Memory B cell (primary cell): ENCODE measurements around the gene NEK6.

Experiments
- ATAC-seq: fragments of 150-1000 bp; cut with Tn5 transposase; 2 replicates; pipeline ENCODE4 v1.10.0; 2021; ENCODE audit warnings: low read depth, mild to moderate bottlenecking, moderate library complexity
- DNase-seq, 2 donors: peaks; one replicate each; pipeline ENCODE4 v3.0.0; 2022; ENCODE audit warnings: low spot score in 2 of 2
- H3K27ac Mint-ChIP-seq: one replicate; pipeline ENCODE4 v1.8.0; 2022; ENCODE audit warnings: mild to moderate bottlenecking, moderate library complexity, mixed read lengths
- H3K27me3 Mint-ChIP-seq: one replicate; pipeline ENCODE4 v1.8.0; 2022; ENCODE audit warnings: mixed read lengths
- H3K36me3 Mint-ChIP-seq: one replicate; pipeline ENCODE4 v1.8.0; 2022; ENCODE audit warnings: mild to moderate bottlenecking, mixed read lengths
- H3K4me1 Mint-ChIP-seq: one replicate; pipeline ENCODE4 v1.8.0; 2022; ENCODE audit warnings: mixed read lengths
- H3K4me3 Mint-ChIP-seq: one replicate; pipeline ENCODE4 v1.8.0; 2022; ENCODE audit warnings: mild to moderate bottlenecking, moderate library complexity, mixed read lengths
- H3K9me3 Mint-ChIP-seq: one replicate; pipeline ENCODE4 v1.8.0; 2022; ENCODE audit warnings: mixed read lengths

Gene NEK6

GRCh38 chr9:124350494-124351263 lies 92.9 kb downstream of the NEK6 start:
- Mint-ChIP-seq H3K4me3 (no peak overlapping the region), H3K27me3 (no peaks in the 10 kb centered on the region), H3K4me1 (peaks cover 2% of the 10 kb centered on the region), H3K36me3 (peaks cover 22% of the 10 kb centered on the region), H3K27ac (peak overlapping the region; percentile 70), H3K9me3 (no peaks in the 10 kb centered on the region)
- DNase-seq (no peak), ATAC-seq (no peak)

GRCh38 chr9:124351672-124352468 lies 94.1 kb downstream of the NEK6 start:
- DNase-seq (no peak), ATAC-seq (no peak)
- H3K9me3 Mint-ChIP-seq: no peaks in the 10 kb centered on the region
- no peak overlapping the region for H3K27ac Mint-ChIP-seq
- peaks cover 24% of the 10 kb centered on the region for H3K36me3 Mint-ChIP-seq
- no peaks in the 10 kb centered on the region for H3K27me3 Mint-ChIP-seq
- H3K4me3 Mint-ChIP-seq: no peak overlapping the region
- peaks cover 2% of the 10 kb centered on the region for H3K4me1 Mint-ChIP-seq

GRCh38 chr9:124352616-124353015 lies 94.9 kb downstream of the NEK6 start:
- no peak overlapping the region for H3K27ac Mint-ChIP-seq

GRCh38 chr9:124353166-124353768 lies 95.5 kb downstream of the NEK6 start:
- Mint-ChIP-seq H3K4me3 (no peak overlapping the region), H3K4me1 (peaks cover 6% of the 10 kb centered on the region), H3K27me3 (no peaks in the 10 kb centered on the region), H3K27ac (peak overlapping the region; percentile 70), H3K36me3 (peaks cover 22% of the 10 kb centered on the region), H3K9me3 (no peaks in the 10 kb centered on the region)
- no peak for ATAC-seq
- no peak for DNase-seq

More at GRCh38 chr9:124352616-124353015, 94.9 kb downstream of the NEK6 start:
- ATAC-seq: no peak
- no peaks in the 10 kb centered on the region for H3K27me3 Mint-ChIP-seq
- H3K4me1 Mint-ChIP-seq: peaks cover 4% of the 10 kb centered on the region
- H3K9me3 Mint-ChIP-seq: no peaks in the 10 kb centered on the region
- H3K36me3 Mint-ChIP-seq: peaks cover 22% of the 10 kb centered on the region
- no peak for DNase-seq
- H3K4me3 Mint-ChIP-seq: no peak overlapping the region

GRCh38 chr9:124353811-124354274 lies 96.1 kb downstream of the NEK6 start:
- peak overlapping the region; percentile 70 for H3K27ac Mint-ChIP-seq
- H3K27me3 Mint-ChIP-seq: no peaks in the 10 kb centered on the region
- H3K4me1 Mint-ChIP-seq: peaks cover 9% of the 10 kb centered on the region
- peaks cover 20% of the 10 kb centered on the region for H3K36me3 Mint-ChIP-seq
- no peaks in the 10 kb centered on the region for H3K9me3 Mint-ChIP-seq
- no peak overlapping the region for H3K4me3 Mint-ChIP-seq
- DNase-seq (no peak), ATAC-seq (no peak)

GRCh38 chr9:124354346-124355038 lies 96.7 kb downstream of the NEK6 start:
- peaks cover 9% of the 10 kb centered on the region for H3K4me1 Mint-ChIP-seq
- peaks cover 19% of the 10 kb centered on the region for H3K36me3 Mint-ChIP-seq

GRCh38 chr9:124355039-124355940 lies 97.5 kb downstream of the NEK6 start:
- H3K27ac Mint-ChIP-seq: peak overlapping the region; percentile 50
- peaks cover 12% of the 10 kb centered on the region for H3K4me1 Mint-ChIP-seq
- no peaks in the 10 kb centered on the region for H3K27me3 Mint-ChIP-seq
- no peak overlapping the region for H3K4me3 Mint-ChIP-seq
- no peaks in the 10 kb centered on the region for H3K9me3 Mint-ChIP-seq
- ATAC-seq (no peak), DNase-seq (no peak)
- H3K36me3 Mint-ChIP-seq: peaks cover 21% of the 10 kb centered on the region

More at GRCh38 chr9:124354346-124355038, 96.7 kb downstream of the NEK6 start:
- no peaks in the 10 kb centered on the region for H3K27me3 Mint-ChIP-seq
- ATAC-seq (no peak), DNase-seq (no peak)
- H3K9me3 Mint-ChIP-seq: no peaks in the 10 kb centered on the region
- peak overlapping the region; percentile 70 for H3K27ac Mint-ChIP-seq
- no peak overlapping the region for H3K4me3 Mint-ChIP-seq

GRCh38 chr9:124355941-124356744 lies 98.4 kb downstream of the NEK6 start:
- H3K4me3 Mint-ChIP-seq: no peak overlapping the region
- peaks cover 18% of the 10 kb centered on the region for H3K36me3 Mint-ChIP-seq
- ATAC-seq (no peak), DNase-seq (no peak)
- H3K4me1 Mint-ChIP-seq: peaks cover 13% of the 10 kb centered on the region
- H3K9me3 Mint-ChIP-seq: no peaks in the 10 kb centered on the region
- H3K27ac Mint-ChIP-seq: peak overlapping the region; percentile 50
- H3K27me3 Mint-ChIP-seq: no peaks in the 10 kb centered on the region

- peaks cover 13% of the 10 kb centered on the region for H3K4me1 Mint-ChIP-seq
- no peaks in the 10 kb centered on the region for H3K9me3 Mint-ChIP-seq
- DNase-seq (no peak), ATAC-seq (no peak)
- H3K27ac Mint-ChIP-seq: peak overlapping the region; percentile 75
- no peak overlapping the region for H3K4me3 Mint-ChIP-seq
- H3K27me3 Mint-ChIP-seq: no peaks in the 10 kb centered on the region
- H3K36me3 Mint-ChIP-seq: peaks cover 12% of the 10 kb centered on the region
Measured at GRCh38 chr9:124356745-124357390, 99.1 kb downstream of the NEK6 start.

GRCh38 chr9:124357721-124358361 lies 100.1 kb downstream of the NEK6 start:
- DNase-seq: no peak
- Mint-ChIP-seq H3K36me3 (peaks cover 9% of the 10 kb centered on the region), H3K27ac (peak overlapping the region; percentile 75), H3K4me3 (no peak overlapping the region), H3K27me3 (no peaks in the 10 kb centered on the region), H3K9me3 (no peaks in the 10 kb centered on the region), H3K4me1 (peaks cover 13% of the 10 kb centered on the region)
- no peak for ATAC-seq

- DNase-seq (no peak), ATAC-seq (no peak)
- H3K4me1 Mint-ChIP-seq: peaks cover 13% of the 10 kb centered on the region
- peaks cover 8% of the 10 kb centered on the region for H3K36me3 Mint-ChIP-seq
- peak overlapping the region; percentile 75 for H3K27ac Mint-ChIP-seq
- H3K27me3 Mint-ChIP-seq: no peaks in the 10 kb centered on the region
- H3K4me3 Mint-ChIP-seq: no peak overlapping the region
- no peaks in the 10 kb centered on the region for H3K9me3 Mint-ChIP-seq
Measured at GRCh38 chr9:124358631-124359030, 100.9 kb downstream of the NEK6 start.
